GM21576 (cell line): ENCODE results near the gene DYNC2H1.
"Not testable (repeated sequence)": the region's sequence is repeated elsewhere in the genome, so short reads cannot be mapped to it uniquely, and the experiment has no call there.

ENCODE experiments used
- ATAC-seq: cut with Tn5 transposase; IDR thresholded peaks from one replicate; pipeline ENCODE4 v1.9.1; 2021; ENCODE audit warnings: mild to moderate bottlenecking, moderate library complexity; ENCODE audit not compliant: unreplicated experiment

The DYNC2H1 gene

DNA sequence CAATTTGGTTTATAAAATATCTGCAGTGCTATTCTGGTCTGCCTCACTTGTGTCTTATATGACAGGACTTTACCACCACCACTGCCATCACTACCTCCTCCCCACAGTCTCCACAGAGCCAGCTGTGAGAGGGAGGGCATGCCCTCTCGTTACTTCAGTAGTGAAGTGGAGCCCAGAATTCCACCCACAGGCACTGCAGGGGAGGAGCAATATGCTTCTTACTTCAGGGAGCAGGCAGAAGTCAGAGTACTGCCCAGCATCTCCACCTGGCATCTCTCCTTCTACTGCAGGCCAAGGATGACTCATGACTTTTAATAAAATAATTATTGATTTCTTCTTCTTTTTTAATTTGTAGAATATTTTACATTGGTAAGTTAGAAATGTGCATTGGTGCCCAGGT, 255.5 kb downstream of the DYNC2H1 start:
- no peak for ATAC-seq

DNA sequence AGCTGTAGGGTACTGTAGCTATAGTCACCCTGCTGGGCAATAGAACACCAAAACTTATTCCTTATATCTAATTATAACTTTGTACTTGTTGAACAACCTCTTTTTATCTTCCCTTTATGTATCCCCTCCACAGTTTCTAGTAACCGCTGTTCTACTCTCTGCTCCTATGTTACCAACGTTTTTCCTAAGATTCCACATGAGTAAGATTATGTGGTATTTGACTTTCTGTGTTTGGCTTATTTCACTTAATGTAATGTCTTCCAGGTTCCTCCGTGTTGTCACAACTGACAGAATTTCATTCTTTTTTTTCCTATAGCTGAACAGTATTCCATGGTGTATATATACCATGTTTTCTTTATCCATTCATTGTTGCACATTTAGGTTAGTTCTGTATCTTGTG, 258.4 kb downstream of the DYNC2H1 start:
- no peak for ATAC-seq

DNA sequence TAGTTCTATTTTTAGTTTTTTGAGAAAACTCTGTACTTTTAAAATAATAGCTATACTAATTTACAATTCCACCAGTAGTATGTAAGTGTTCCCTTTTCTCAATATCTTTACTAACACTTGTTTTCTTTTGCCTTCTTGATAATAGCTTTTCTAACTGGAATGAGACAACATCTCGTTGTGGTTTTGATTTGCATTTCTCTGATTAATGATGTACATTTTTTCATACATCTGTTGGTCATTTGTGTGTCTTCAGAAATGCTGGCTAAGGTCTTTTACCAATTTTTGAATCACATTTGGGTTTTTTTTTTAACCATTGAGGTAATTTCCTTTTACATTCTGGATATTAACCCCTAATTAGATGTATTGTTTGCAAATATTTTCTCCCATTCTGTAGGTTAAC, 258.9 kb downstream of the DYNC2H1 start:
- ATAC-seq, result no peak

DNA sequence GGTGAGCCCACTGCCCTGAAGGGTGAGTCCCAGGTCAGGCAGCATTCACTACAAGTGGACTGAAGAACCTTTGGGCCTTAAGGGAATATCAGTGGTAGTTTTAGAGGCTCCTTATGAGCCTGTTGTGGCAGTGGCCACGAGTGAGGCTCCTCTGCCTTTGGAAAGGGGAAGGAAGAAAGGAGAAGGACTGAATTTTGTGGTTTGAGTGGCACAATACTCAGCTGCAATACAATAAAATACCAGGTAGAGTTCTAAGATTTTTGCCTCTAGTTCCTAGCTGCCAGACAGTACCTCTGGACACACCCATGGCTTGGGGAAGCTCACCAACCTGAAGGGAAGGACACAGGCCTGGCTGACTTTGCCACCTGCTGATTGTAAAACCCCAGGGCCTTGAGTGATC, 260.9 kb downstream of the DYNC2H1 start:
- no peak for ATAC-seq

DNA sequence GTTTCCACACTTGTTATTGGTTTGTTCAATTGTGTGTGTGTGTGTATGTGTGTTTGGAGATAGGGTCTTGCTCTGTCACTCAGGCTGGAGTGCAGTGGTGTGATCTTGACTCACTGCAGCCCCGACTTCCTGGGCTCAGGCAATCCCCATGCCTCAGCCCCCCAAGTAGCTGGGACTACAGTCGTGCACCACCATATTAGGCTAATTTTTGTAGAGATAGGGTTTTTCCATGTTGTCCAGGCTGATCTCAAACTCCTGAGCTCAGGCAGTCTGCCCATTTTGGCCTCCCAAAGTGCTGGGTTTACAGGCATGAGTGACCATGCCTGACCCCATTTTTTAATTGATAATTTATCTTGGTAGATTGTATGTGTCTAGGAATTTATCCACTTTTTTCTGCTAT, 263.7 kb downstream of the DYNC2H1 start:
- no peak for ATAC-seq

DNA sequence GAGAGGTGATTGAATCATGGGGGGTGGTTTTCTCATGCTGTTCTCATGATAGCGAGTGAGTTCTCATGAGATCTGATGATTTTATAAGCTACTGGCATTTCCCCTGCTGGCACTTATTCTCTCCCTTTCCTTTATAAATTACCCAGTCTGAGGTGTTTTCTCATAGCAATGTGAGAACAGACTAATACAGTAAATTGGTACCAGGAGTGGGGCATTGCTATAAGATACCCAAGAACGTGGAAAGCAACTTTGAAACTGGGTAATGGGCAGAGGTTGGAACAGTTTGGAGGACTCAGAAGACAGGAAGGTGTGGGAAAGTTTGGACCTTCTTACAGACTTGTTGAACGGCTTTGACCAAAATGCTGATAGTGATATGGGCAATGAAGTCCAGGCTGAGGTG, 265.0 kb downstream of the DYNC2H1 start:
- ATAC-seq, result not testable (repeated sequence)

DNA sequence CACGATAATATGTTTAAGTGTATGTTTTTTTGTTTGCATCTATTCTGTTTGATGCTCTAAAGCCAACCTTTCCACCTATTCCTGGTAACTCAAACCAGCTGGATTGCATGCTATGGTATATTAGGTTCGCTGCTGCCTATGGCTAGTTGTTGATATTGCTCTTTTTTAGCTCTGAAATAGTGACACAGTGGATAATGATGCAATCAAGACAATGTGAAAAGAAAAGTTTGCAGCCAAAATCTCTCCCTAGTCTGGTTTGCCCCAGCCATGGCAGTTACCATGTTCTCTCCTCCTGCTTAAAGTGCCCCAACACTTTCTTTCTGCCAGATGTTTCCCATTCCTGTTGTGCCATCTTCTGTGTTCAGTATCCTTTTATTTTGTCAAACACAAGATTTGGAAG, 269.7 kb downstream of the DYNC2H1 start:
- no peak for ATAC-seq

DNA sequence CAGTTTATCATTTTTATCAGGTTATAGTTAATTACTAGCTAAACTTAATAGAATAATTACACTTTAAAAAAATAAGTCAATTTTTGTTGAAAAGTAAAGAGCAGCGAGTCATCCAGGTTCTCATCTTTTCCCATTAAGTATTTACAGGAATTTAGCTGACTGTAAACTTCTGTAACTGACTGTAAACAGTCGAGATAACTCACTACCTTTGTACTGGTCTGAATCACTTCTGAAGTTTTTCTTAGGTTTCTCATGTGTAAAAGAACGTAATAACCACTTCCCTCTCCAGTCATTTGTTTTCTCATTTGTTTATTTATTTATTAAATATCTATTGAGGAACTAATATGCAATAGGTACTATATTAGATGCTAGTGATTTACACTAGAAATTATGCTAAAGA, 270.8 kb downstream of the DYNC2H1 start:
- ATAC-seq, result no peak

DNA sequence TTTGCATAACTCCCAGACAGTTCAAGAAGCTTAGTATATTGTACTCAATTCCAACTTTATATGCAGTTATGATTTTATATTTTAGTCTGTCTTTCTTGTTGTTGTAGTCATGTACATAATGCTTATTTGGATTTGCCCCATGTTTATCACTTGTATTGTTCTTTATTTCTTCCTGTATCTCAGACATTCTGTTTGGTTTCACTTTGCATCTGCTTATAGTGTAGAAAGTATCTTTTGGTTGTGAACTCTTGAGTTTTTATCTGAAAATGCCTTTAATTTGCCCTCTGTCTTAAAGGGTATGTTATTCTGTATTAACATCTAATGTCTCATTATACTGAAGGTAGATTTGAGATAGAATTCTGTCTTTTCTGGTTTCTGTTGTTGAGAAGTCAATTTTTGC, 275.4 kb downstream of the DYNC2H1 start:
- ATAC-seq, result no peak

DNA sequence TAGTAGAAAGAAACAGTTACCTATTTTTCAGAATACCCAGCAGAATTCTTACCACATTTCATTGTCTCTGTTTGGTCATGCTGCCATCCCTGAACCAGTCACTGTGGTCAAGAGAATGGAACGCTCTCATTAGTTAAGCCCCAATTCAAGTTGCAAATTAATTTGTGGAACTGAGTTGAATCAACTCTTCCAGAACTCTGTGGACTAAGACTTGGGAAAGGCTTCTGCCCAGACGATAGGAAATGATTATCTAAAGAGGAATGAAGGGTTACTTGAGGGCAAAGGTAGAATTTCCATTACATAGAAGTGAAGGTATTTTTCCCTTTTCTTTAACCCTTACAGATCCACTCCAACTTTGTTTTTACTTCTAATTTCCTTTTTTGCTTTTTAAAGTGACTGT, 286.4 kb downstream of the DYNC2H1 start:
- no peak for ATAC-seq

DNA sequence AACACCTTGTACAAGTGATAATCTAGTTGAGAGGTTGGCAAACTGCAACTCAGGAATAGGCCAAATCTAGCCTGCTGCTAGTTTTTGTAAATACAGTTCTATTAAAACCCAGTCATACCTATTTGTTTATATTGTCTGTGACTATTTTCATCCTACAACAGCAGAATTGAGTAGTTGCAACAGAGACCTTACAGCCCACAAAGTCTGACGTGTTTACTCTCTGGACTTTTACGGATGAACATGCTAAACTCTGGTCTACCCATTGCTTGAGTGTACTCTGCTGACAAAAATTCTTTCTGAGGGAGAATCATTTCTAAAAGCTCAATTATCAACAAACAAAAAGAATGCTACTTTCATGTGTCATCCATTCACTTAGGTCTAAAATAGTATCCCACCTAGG, 287.0 kb downstream of the DYNC2H1 start:
- ATAC-seq, result no peak

DNA sequence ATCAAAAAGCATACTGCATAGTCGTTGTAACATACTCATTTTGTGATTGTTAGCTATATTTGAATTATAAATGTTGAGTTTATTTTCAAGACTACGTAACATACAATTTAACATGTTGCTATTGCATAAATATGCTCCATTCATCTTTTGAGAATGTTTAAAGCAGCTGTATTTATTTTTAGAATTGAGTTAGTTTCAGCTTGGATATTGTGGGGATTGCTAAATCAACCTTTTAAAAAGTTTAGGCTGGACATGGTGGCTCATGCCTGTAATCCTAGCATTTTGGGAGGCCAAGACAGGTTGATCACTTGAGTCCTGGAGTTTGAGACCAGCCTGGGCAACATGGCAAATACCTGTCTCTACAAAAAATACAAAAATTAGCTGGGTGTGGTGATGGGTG, 288.1 kb downstream of the DYNC2H1 start:
- ATAC-seq, result no peak

DNA sequence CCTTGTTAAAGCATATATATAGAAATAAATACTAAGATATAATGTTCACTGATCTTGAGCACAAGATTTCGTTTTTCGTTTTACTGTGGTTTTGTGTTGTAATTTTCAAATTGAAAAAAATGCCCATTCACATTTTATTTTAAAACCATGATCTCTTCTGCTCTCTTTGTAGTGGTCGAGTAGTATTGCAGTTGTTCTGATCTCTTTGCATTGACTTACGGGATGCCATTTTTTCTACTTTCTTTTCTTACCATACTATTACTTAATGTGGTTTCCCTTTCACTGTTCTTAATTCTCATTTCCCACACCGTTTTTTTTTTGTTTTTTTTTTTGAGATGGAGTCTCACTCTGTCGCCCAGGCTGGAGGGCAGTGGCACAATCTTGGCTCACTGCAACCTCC, 289.6 kb downstream of the DYNC2H1 start:
- no peak for ATAC-seq

DNA sequence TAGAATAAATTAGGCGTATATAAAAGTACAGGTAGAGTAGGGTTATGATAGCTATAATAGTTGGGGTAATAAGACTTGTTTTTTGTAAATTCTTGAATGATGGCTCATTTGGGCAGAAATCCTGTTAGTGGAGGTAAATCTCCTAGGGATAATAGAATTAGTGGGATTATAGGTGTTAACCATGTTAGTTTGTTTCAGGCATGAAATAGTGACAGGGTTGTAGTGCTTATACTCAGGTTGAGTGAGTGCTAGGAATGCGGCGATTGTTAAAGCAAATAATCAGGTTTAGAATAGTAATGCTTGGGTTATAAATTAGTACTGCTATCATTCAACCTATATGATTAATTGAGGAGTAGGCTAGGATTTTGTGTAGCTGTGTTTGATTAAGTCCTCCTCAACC, 297.1 kb downstream of the DYNC2H1 start:
- no peak for ATAC-seq

DNA sequence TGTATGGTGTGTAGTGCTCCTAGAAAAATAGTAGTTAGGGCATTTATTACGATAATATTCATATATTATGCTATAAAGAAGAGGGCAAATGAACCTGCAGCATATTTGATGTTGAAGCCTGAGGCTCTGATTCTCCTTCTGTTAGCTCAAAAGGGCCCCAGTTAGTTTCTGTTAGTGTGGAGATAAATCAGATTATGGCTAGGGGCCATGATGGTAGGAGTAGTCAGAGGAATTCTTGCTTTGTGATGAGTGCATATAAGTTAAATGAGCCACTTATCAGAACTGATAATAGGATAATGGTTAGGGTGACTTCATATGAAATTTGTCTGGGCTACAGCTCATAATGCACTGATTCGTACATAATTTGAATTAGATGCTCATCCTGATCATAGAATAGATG, 298.4 kb downstream of the DYNC2H1 start:
- ATAC-seq, result no peak

DNA sequence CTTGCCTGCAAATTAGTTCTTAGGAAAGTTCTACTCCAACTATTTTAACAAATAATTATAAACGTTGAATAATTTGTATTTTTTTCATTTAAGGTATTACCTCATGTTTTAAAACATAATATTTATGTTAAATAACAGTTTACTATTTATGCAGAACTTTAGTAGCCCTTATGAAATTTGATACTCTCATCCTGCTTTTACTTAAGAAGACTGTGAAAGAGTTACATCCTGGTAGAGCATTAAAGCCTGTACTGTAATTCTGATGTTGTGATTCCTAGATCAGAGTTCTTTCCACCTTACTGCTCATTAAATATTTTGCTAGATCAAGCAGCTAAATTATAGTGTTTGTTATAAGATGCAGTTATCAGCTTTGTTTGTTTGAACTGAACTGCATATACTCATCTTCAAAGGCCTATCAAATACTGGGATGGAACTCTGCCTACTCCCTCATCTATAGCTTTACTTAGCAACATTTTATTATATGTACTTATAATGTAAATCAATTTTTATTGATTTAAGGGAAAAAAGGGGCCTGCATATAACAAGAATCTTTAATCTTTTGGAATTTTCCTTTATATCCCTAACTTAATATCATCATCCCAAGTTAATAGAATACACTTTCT, 304.2 kb downstream of the DYNC2H1 start:
- no peak for ATAC-seq

DNA sequence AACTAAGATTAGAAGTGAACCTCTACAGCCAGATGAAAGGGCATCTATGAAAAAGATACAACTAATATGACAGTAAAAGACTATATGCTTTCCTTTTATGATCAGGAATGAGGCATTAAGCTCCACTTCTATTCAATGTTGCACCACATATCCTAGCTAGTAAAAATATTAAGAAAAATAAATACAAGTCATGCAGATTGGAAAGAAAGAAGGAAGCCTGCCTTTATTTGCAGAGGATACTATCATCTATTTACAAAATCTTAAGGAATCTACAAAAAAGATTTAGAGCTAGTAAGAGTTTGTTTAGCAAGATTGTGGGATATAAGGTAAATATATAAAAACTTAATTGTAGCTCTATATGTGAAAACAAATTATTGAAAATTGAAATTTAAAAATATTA, 308.8 kb downstream of the DYNC2H1 start:
- ATAC-seq, result no peak

DNA sequence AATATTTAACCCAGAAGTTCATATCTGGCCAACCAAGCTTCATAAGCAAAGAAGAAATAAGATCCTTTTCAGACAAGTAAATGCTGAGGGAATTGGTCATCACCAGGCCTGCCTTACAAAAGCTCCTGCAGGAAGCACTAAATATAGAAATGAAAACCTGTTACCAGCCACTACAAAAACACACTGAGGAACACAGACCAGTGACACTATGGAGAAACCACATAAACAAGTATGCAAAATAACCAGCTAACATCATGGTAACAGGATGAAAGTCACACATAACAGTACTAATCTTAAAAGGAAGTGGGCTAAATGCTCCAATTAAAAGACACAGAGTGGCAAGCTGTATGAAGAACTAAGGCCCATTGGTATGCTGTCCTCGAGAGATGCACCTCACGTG, 311.4 kb downstream of the DYNC2H1 start:
- ATAC-seq, result peak; percentile 63

DNA sequence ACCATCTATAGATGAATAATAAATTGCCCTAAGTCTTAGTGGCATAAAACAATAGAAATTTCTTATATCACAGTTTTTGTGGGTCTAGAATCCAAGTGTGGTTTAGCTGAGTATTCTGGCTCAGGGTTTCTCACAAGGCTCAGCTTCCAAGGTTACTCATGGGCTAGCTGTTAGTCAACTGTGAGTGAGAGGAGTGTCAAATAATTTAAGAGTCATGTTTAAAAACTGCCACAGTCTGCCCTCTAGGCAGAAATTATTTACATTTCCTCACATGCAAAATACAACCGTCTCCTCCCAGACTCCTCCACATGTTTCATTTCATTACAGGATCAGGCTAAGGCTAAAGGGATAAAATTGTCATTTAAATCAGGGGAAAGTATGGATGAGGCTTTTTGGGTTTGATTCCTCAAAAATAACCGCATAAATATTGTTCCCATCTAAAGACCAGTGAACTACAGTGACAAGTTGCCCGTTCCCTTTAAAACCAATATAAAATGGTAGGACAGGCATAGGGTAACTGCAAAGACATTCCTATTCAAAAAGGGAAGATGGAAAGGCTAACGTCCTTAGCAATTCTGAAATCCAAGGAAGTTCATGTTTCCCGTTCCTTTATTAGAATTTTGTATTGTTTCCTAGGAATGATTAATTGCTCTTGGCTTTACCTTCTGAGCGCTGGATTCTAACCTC, 324.3 kb downstream of the DYNC2H1 start:
- ATAC-seq, result no peak

DNA sequence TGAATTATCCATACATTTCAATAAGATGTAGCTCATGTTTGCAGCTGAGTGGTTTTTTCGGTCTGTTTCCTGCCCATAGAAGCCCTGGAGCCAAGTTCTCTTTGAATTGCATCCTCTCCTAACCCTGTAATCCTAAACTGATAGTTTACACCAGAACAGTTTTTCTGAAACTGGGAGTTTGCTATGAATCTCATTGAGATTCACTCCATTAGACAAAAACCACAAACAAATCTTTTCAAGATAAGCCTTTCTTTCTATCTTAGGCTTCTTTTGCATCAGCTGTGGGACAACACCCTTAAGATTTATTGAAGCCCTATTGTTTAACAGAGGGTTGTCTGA, 324.8 kb downstream of the DYNC2H1 start:
- no peak for ATAC-seq

DNA sequence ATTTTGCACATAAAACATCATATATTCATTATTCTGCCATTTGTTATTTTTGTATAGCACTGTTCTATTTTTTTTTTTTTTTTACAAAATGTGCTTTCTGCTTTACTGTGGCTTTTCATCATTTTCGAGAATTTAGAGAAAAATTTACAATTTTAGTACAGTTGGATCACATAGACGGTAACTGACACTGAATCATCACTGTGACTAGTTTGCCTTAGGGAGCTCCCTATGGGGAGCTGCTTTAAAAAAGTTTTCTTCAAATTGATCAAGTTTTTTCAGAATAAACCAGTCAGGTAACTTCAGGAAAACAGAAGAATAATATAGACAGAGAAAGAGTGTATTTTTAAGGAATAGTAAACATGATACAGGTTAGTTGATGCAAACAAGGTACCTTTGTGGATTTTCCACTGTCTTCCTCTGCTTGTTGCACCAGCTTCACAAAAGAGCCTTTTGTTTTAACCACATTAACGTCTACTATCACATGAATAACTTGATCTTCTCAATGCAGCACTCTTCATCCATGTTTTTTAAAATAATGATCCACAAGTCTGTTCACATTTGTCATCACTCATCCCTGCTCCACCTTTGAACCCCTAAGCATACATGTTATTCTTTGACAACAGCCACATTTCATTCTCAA, 327.0 kb downstream of the DYNC2H1 start:
- no peak for ATAC-seq

DNA sequence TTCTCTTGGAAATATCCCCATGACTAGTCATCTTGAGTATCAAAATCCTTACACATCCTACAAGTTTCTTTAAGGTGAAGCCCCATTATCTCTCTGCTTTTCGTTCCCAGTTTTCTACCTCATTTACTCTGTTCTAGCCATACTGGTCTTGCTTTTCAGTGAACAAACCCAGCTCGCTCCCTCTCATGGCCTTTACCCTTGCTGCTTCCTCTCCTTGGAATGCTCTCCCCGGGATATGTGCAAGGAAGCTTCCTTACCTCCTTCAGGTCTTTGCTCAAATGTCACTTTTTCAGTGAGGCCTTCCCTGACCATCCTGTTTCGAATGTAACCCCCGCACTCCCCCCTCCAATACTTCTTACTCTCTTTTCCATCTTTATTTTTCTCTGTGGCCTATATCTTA, 331.8 kb downstream of the DYNC2H1 start:
- no peak for ATAC-seq

DNA sequence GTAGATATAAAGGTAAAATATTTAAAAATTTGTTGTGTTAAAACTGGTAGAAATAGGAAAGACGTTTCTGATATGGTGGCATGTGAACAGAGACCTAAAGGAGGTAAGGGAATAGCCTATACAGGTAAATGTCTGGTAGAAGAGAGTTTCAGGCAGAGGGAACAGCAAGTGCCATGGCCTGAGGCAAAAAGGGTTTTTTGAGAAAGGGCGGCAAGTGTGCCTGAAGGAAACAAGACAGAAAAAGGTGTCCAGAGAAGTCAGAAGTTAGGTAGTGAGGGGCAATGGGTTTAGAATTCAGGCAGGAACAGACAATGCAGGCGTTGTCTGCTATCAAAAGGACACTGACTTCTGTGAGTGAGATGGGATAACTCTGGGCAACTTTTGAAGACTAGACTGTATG, 339.7 kb downstream of the DYNC2H1 start:
- no peak for ATAC-seq
